Fibroblast of lung (primary cell): ENCODE data around the gene RALBP1. TPM values are rescaled to one million over a fixed set of nuclear protein-coding genes. Genes with fewer than 3 reads are reported as not detected.

Experiments
- DNase-seq, 2 donors: peaks; one replicate each; pipeline versions ENCODE4 v3.0.0 to v3.0.0-alpha.2; 2010; ENCODE audit warnings: low read depth in 2 of 2
- H2AFZ ChIP-seq: 2 replicates; pipeline ENCODE4 v1.5.1; 2012; ENCODE audit warnings: low read length, control low read depth, inconsistent platforms
- H3K27ac ChIP-seq: 2 replicates; pipeline ENCODE4 v1.5.1; 2011; ENCODE audit warnings: low read length, control low read depth; ENCODE audit not compliant: insufficient read depth
- H3K27me3 ChIP-seq: 2 replicates; pipeline ENCODE4 v1.5.1; 2011; ENCODE audit warnings: mild to moderate bottlenecking, low read length; ENCODE audit not compliant: control insufficient read depth, insufficient read depth
- H3K36me3 ChIP-seq: 2 replicates; pipeline ENCODE4 v1.5.1; 2011; ENCODE audit warnings: low read length; ENCODE audit not compliant: control insufficient read depth, insufficient read depth
- H3K4me1 ChIP-seq: 2 replicates; pipeline ENCODE4 v1.5.1; 2011; ENCODE audit warnings: low read length; ENCODE audit not compliant: control insufficient read depth, insufficient read depth; ENCODE audit errors: extremely low read depth
- H3K4me2 ChIP-seq: 2 replicates; pipeline ENCODE4 v1.5.1; 2011; ENCODE audit warnings: low read length, control low read depth; ENCODE audit not compliant: insufficient read depth; ENCODE audit errors: extremely low read depth
- H3K4me3 ChIP-seq, 4 experiments: fragments of 200-600 bp in 1 of 4; sonication (generic) in 1 of 4; replicated peaks in 1 of 4; 2 replicates each; pipeline ENCODE4 v1.5.1; 2011 to 2016; ENCODE audit warnings: low read length in 4 of 4, low read depth in 3 of 4, mild to moderate bottlenecking in 3 of 4, control low read depth in 2 of 4, inconsistent platforms in 1 of 4, mixed read lengths in 1 of 4; ENCODE audit not compliant: insufficient read depth in 1 of 4; ENCODE audit errors: control extremely low read depth in 1 of 4
- H3K79me2 ChIP-seq: 2 replicates; pipeline ENCODE4 v1.5.1; 2012; ENCODE audit warnings: mild to moderate bottlenecking, low read length, inconsistent platforms; ENCODE audit not compliant: control insufficient read depth, insufficient read depth
- H3K9ac ChIP-seq: 2 replicates; pipeline ENCODE4 v1.5.1; 2011; ENCODE audit warnings: mild to moderate bottlenecking, low read length, control low read depth; ENCODE audit not compliant: insufficient read depth
- H3K9me3 ChIP-seq: 2 replicates; pipeline ENCODE4 v1.5.1; 2012; ENCODE audit warnings: low read depth, low read length; ENCODE audit not compliant: control insufficient read depth, insufficient read depth
- H4K20me1 ChIP-seq: 2 replicates; pipeline ENCODE4 v1.5.1; 2011; ENCODE audit warnings: low read length; ENCODE audit not compliant: control insufficient read depth, insufficient read depth; ENCODE audit errors: extremely low read depth
- CTCF ChIP-seq, 2 donors: IDR thresholded peaks in 1 of 2; conservative IDR thresholded peaks in 1 of 2; 1 replicate in 1 of 2; 2 replicates in 1 of 2; pipeline ENCODE4 v1.5.1; 2011 to 2012; ENCODE audit warnings: low read length in 2 of 2, control low read depth in 1 of 2, inconsistent platforms in 1 of 2, low read depth in 1 of 2, mild to moderate bottlenecking in 1 of 2
- EZH2 ChIP-seq: IDR thresholded peaks from 2 replicates; pipeline ENCODE4 v1.5.1; 2012; ENCODE audit warnings: low read length, control low read depth, mild to moderate bottlenecking; ENCODE audit errors: missing control alignments
- polyA plus RNA-seq, 2 donors: library from polyadenylated mRNA; depleted of rRNA in 1 of 2; stranded (reverse) in 1 of 2; unstranded in 1 of 2; fragments of >200 nt; gene quantifications; 2 replicates each; pipeline ENCODE4 v1.2.1, GENCODE V29; 2011 to 2012; ENCODE audit warnings: missing spikeins in 1 of 2
- total RNA-seq: library from RNA; depleted of rRNA; stranded (reverse); fragments of >200 nt; gene quantifications from 2 replicates; pipeline ENCODE4 v1.2.1, GENCODE V29; 2014

Gene RALBP1
- total and polyA plus RNA-seq, 2 donors (not counting 1 experiment from before 2014, with no cell fraction given): 72.3 to 72.4 TPM

- peak overlapping the region; percentile 6 for H3K27ac ChIP-seq
- no peak overlapping the region for H3K9ac ChIP-seq
- H3K4me1 ChIP-seq: peaks cover 3% of the 10 kb centered on the region
- peak; percentile 27 to 64 for DNase-seq
- no peak overlapping the region for H2AFZ ChIP-seq
- no peak for TF ChIP-seq CTCF (conservative IDR thresholded peaks at IDR 0.05 in 1 of 2, IDR thresholded peaks at IDR 0.05 in 1 of 2; ENCODE audit: low read depth in 1 of 2, low read length in 2 of 2)
- no peaks in the 10 kb centered on the region for H3K36me3 ChIP-seq
- H3K79me2 ChIP-seq: no peaks in the 10 kb centered on the region
- no peaks in the 10 kb centered on the region for H3K9me3 ChIP-seq
- H3K4me3 ChIP-seq: no peak overlapping the region
- H3K4me2 ChIP-seq: no peak overlapping the region
- no peaks in the 10 kb centered on the region for H3K27me3 ChIP-seq
- no peaks in the 10 kb centered on the region for H4K20me1 ChIP-seq
Measured at GRCh38 chr18:9437021-9437437, 38.3 kb upstream of the RALBP1 start.

GRCh38 chr18:9437672-9438071, 37.6 kb upstream of the RALBP1 start:
- H3K36me3 ChIP-seq: no peaks in the 10 kb centered on the region
- no peaks in the 10 kb centered on the region for H3K79me2 ChIP-seq
- no peak overlapping the region for H3K27ac ChIP-seq
- no peak overlapping the region for H3K9ac ChIP-seq
- TF ChIP-seq EZH2 (no peak), CTCF (conservative IDR thresholded peaks at IDR 0.05 in 1 of 2, IDR thresholded peaks at IDR 0.05 in 1 of 2; ENCODE audit: low read depth in 1 of 2, low read length in 2 of 2) (no peak)
- H3K27me3 ChIP-seq: no peaks in the 10 kb centered on the region
- H3K4me3 ChIP-seq: no peak overlapping the region
- no peak overlapping the region for H2AFZ ChIP-seq
- no peaks in the 10 kb centered on the region for H4K20me1 ChIP-seq
- H3K4me1 ChIP-seq: peaks cover 3% of the 10 kb centered on the region
- H3K9me3 ChIP-seq: no peaks in the 10 kb centered on the region
- no peak overlapping the region for H3K4me2 ChIP-seq
- DNase-seq: no peak

GRCh38 chr18:9441061-9441460, 34.3 kb upstream of the RALBP1 start:
- Histone ChIP-seq H3K4me1 (no peaks in the 10 kb centered on the region), H3K4me3 (no peak overlapping the region), H4K20me1 (no peaks in the 10 kb centered on the region), H2AFZ (no peak overlapping the region), H3K27ac (no peak overlapping the region), H3K4me2 (no peak overlapping the region), H3K9me3 (no peaks in the 10 kb centered on the region), H3K36me3 (no peaks in the 10 kb centered on the region), H3K79me2 (no peaks in the 10 kb centered on the region), H3K27me3 (no peaks in the 10 kb centered on the region), H3K9ac (no peak overlapping the region)
- no peak for DNase-seq
- TF ChIP-seq EZH2: no peak
- no peak for TF ChIP-seq CTCF (conservative IDR thresholded peaks at IDR 0.05 in 1 of 2, IDR thresholded peaks at IDR 0.05 in 1 of 2; ENCODE audit: low read depth in 1 of 2, low read length in 2 of 2)
